ENCODE data around the gene RPN2.

Gene RPN2

GRCh38 chr20:37231947-37232630 lies 53.0 kb downstream of the RPN2 start:
- peaks cover 96% of the 10 kb centered on the region for H3K36me3 ChIP-seq (ENCODE audit: control insufficient read depth, insufficient read depth, low read length)

GRCh38 chr20:37233548-37234253 lies 54.6 kb downstream of the RPN2 start:
- no peaks in the 10 kb centered on the region for H3K27me3 ChIP-seq (ENCODE audit: control insufficient read depth, insufficient read depth, low read length)
- H3K9ac ChIP-seq (ENCODE audit: low read depth, low read length), result no peak overlapping the region
- H3K9me3 ChIP-seq (ENCODE audit: control insufficient read depth, insufficient read depth, low read length), result no peaks in the 10 kb centered on the region
- H3K27ac ChIP-seq (ENCODE audit: low read depth, low read length), result no peak overlapping the region
- H3K36me3 ChIP-seq (ENCODE audit: control insufficient read depth, insufficient read depth, low read length), result peaks cover 96% of the 10 kb centered on the region
- peaks cover 23% of the 10 kb centered on the region for H3K4me1 ChIP-seq (ENCODE audit: control insufficient read depth, insufficient read depth, low read length)
- no peak overlapping the region for H3K4me3 ChIP-seq (ENCODE audit: low read depth, low read length)

More at GRCh38 chr20:37231947-37232630, 53.0 kb downstream of the RPN2 start:
- Histone ChIP-seq H3K9ac (ENCODE audit: low read depth, low read length) (no peak overlapping the region), H3K4me1 (ENCODE audit: control insufficient read depth, insufficient read depth, low read length) (peaks cover 39% of the 10 kb centered on the region), H3K4me3 (ENCODE audit: low read depth, low read length) (no peak overlapping the region), H3K9me3 (ENCODE audit: control insufficient read depth, insufficient read depth, low read length) (no peaks in the 10 kb centered on the region), H3K27me3 (ENCODE audit: control insufficient read depth, insufficient read depth, low read length) (no peaks in the 10 kb centered on the region), H3K27ac (ENCODE audit: low read depth, low read length) (no peak overlapping the region)

- Histone ChIP-seq H3K9ac (ENCODE audit: low read depth, low read length) (no peak overlapping the region), H3K9me3 (ENCODE audit: control insufficient read depth, insufficient read depth, low read length) (no peaks in the 10 kb centered on the region), H3K27me3 (ENCODE audit: control insufficient read depth, insufficient read depth, low read length) (no peaks in the 10 kb centered on the region), H3K36me3 (ENCODE audit: control insufficient read depth, insufficient read depth, low read length) (peaks cover 96% of the 10 kb centered on the region), H3K4me3 (ENCODE audit: low read depth, low read length) (no peak overlapping the region), H3K4me1 (ENCODE audit: control insufficient read depth, insufficient read depth, low read length) (peaks cover 18% of the 10 kb centered on the region), H3K27ac (ENCODE audit: low read depth, low read length) (no peak overlapping the region)
Measured at GRCh38 chr20:37234254-37234581, 55.1 kb downstream of the RPN2 start.

GRCh38 chr20:37235065-37235464 lies 55.9 kb downstream of the RPN2 start:
- no peaks in the 10 kb centered on the region for H3K27me3 ChIP-seq (ENCODE audit: control insufficient read depth, insufficient read depth, low read length)
- peaks cover 98% of the 10 kb centered on the region for H3K36me3 ChIP-seq (ENCODE audit: control insufficient read depth, insufficient read depth, low read length)
- no peak overlapping the region for H3K9ac ChIP-seq (ENCODE audit: low read depth, low read length)
- no peak overlapping the region for H3K4me3 ChIP-seq (ENCODE audit: low read depth, low read length)
- H3K27ac ChIP-seq (ENCODE audit: low read depth, low read length), result no peak overlapping the region
- no peaks in the 10 kb centered on the region for H3K9me3 ChIP-seq (ENCODE audit: control insufficient read depth, insufficient read depth, low read length)
- peaks cover 9% of the 10 kb centered on the region for H3K4me1 ChIP-seq (ENCODE audit: control insufficient read depth, insufficient read depth, low read length)

- Histone ChIP-seq H3K4me1 (ENCODE audit: control insufficient read depth, insufficient read depth, low read length) (no peaks in the 10 kb centered on the region), H3K9ac (ENCODE audit: low read depth, low read length) (no peak overlapping the region), H3K27ac (ENCODE audit: low read depth, low read length) (no peak overlapping the region), H3K36me3 (ENCODE audit: control insufficient read depth, insufficient read depth, low read length) (peaks cover 98% of the 10 kb centered on the region), H3K9me3 (ENCODE audit: control insufficient read depth, insufficient read depth, low read length) (no peaks in the 10 kb centered on the region), H3K27me3 (ENCODE audit: control insufficient read depth, insufficient read depth, low read length) (no peaks in the 10 kb centered on the region), H3K4me3 (ENCODE audit: low read depth, low read length) (no peak overlapping the region)
Measured at GRCh38 chr20:37236462-37236861, 57.3 kb downstream of the RPN2 start.

GRCh38 chr20:37237656-37238055 lies 58.5 kb downstream of the RPN2 start:
- Histone ChIP-seq H3K36me3 (ENCODE audit: control insufficient read depth, insufficient read depth, low read length) (peaks cover 98% of the 10 kb centered on the region), H3K4me1 (ENCODE audit: control insufficient read depth, insufficient read depth, low read length) (no peaks in the 10 kb centered on the region), H3K27ac (ENCODE audit: low read depth, low read length) (no peak overlapping the region), H3K9ac (ENCODE audit: low read depth, low read length) (no peak overlapping the region), H3K27me3 (ENCODE audit: control insufficient read depth, insufficient read depth, low read length) (no peaks in the 10 kb centered on the region), H3K4me3 (ENCODE audit: low read depth, low read length) (no peak overlapping the region), H3K9me3 (ENCODE audit: control insufficient read depth, insufficient read depth, low read length) (no peaks in the 10 kb centered on the region)

GRCh38 chr20:37238426-37238825 lies 59.3 kb downstream of the RPN2 start:
- Histone ChIP-seq H3K36me3 (ENCODE audit: control insufficient read depth, insufficient read depth, low read length) (peaks cover 97% of the 10 kb centered on the region), H3K9ac (ENCODE audit: low read depth, low read length) (no peak overlapping the region), H3K4me1 (ENCODE audit: control insufficient read depth, insufficient read depth, low read length) (no peaks in the 10 kb centered on the region), H3K27me3 (ENCODE audit: control insufficient read depth, insufficient read depth, low read length) (no peaks in the 10 kb centered on the region), H3K4me3 (ENCODE audit: low read depth, low read length) (no peak overlapping the region), H3K27ac (ENCODE audit: low read depth, low read length) (no peak overlapping the region), H3K9me3 (ENCODE audit: control insufficient read depth, insufficient read depth, low read length) (no peaks in the 10 kb centered on the region)

- Histone ChIP-seq H3K4me3 (ENCODE audit: low read depth, low read length) (no peak overlapping the region), H3K27me3 (ENCODE audit: control insufficient read depth, insufficient read depth, low read length) (no peaks in the 10 kb centered on the region), H3K9ac (ENCODE audit: low read depth, low read length) (no peak overlapping the region), H3K9me3 (ENCODE audit: control insufficient read depth, insufficient read depth, low read length) (no peaks in the 10 kb centered on the region), H3K4me1 (ENCODE audit: control insufficient read depth, insufficient read depth, low read length) (no peaks in the 10 kb centered on the region), H3K36me3 (ENCODE audit: control insufficient read depth, insufficient read depth, low read length) (peaks cover 97% of the 10 kb centered on the region), H3K27ac (ENCODE audit: low read depth, low read length) (no peak overlapping the region)
Measured at GRCh38 chr20:37238935-37239451, 59.9 kb downstream of the RPN2 start.

- Histone ChIP-seq H3K27ac (ENCODE audit: low read depth, low read length) (no peak overlapping the region), H3K9me3 (ENCODE audit: control insufficient read depth, insufficient read depth, low read length) (no peaks in the 10 kb centered on the region), H3K9ac (ENCODE audit: low read depth, low read length) (no peak overlapping the region), H3K27me3 (ENCODE audit: control insufficient read depth, insufficient read depth, low read length) (no peaks in the 10 kb centered on the region), H3K36me3 (ENCODE audit: control insufficient read depth, insufficient read depth, low read length) (peaks cover 84% of the 10 kb centered on the region), H3K4me1 (ENCODE audit: control insufficient read depth, insufficient read depth, low read length) (peaks cover 11% of the 10 kb centered on the region), H3K4me3 (ENCODE audit: low read depth, low read length) (no peak overlapping the region)
Measured at GRCh38 chr20:37240337-37241067, 61.4 kb downstream of the RPN2 start.

GRCh38 chr20:37242503-37242902 lies 63.4 kb downstream of the RPN2 start:
- peaks cover 65% of the 10 kb centered on the region for H3K36me3 ChIP-seq (ENCODE audit: control insufficient read depth, insufficient read depth, low read length)
- no peak overlapping the region for H3K9ac ChIP-seq (ENCODE audit: low read depth, low read length)

More at GRCh38 chr20:37242503-37242902, 63.4 kb downstream of the RPN2 start:
- H3K9me3 ChIP-seq (ENCODE audit: control insufficient read depth, insufficient read depth, low read length), result no peaks in the 10 kb centered on the region
- H3K27ac ChIP-seq (ENCODE audit: low read depth, low read length), result no peak overlapping the region
- H3K4me1 ChIP-seq (ENCODE audit: control insufficient read depth, insufficient read depth, low read length), result peaks cover 19% of the 10 kb centered on the region
- H3K27me3 ChIP-seq (ENCODE audit: control insufficient read depth, insufficient read depth, low read length), result no peaks in the 10 kb centered on the region
- no peak overlapping the region for H3K4me3 ChIP-seq (ENCODE audit: low read depth, low read length)
